A673 (cell line): ENCODE measurements around the gene SF3B3. TPM values are rescaled to one million over a fixed set of nuclear protein-coding genes. Genes with fewer than 3 reads are reported as not detected.
A peak's percentile ranks its signal among the peaks of the same experiment; 100 is the strongest.

Experiments
- BruUV-seq: library from RNA; stranded (reverse); fragments of 400-500 nt; replicated peaks from 2 replicates; lab custom pipeline; 2021; lab: Mats Ljungman, UMichigan
- CTCF ChIA-PET: fragments of 300-600 bp; sonication (Branson Sonifier 250); formaldehyde crosslinking; loops from one replicate; lab custom pipeline; 2022; ENCODE audit warnings: antibody characterized with exemption; lab: Charles Lee
- POLR2A ChIA-PET: fragments of 300-600 bp; sonication (Branson Sonifier 250); formaldehyde crosslinking; loops from one replicate; lab custom pipeline; 2022; ENCODE audit warnings: antibody characterized with exemption; ENCODE audit not compliant: low non-redundant PET; lab: Charles Lee
- DNase-seq: peaks from one replicate; pipeline ENCODE4 v3.0.0-alpha.2; 2015; ENCODE audit warnings: low spot score
- H3K27ac ChIP-seq: fragments of 200-600 bp; sonication (generic); 2 replicates; pipeline ENCODE4 v1.5.1; 2016; ENCODE audit warnings: mixed run types, low read depth, mild to moderate bottlenecking, mixed read lengths, antibody characterized with exemption, low read length; ENCODE audit not compliant: poor library complexity, severe bottlenecking
- H3K27me3 ChIP-seq: fragments of 200-600 bp; sonication (generic); replicated peaks from 2 replicates; pipeline ENCODE4 v1.6.1; 2017; ENCODE audit warnings: mixed run types, low read depth, mild to moderate bottlenecking, mixed read lengths, antibody characterized with exemption, low read length; ENCODE audit not compliant: insufficient read depth, poor library complexity
- H3K36me3 ChIP-seq: fragments of 200-600 bp; sonication (generic); 2 replicates; pipeline ENCODE4 v1.6.1; 2016; ENCODE audit warnings: mixed run types, mild to moderate bottlenecking, mixed read lengths, antibody characterized with exemption, low read length; ENCODE audit not compliant: insufficient read depth, poor library complexity, severe bottlenecking
- H3K4me1 ChIP-seq: fragments of 200-600 bp; sonication (generic); 2 replicates; pipeline ENCODE4 v1.6.1; 2017; ENCODE audit warnings: mixed run types, mild to moderate bottlenecking, mixed read lengths, antibody characterized with exemption, low read length; ENCODE audit not compliant: insufficient read depth, poor library complexity, severe bottlenecking
- H3K4me3 ChIP-seq: fragments of 200-600 bp; sonication (generic); 2 replicates; pipeline ENCODE4 v1.5.1; 2016; ENCODE audit warnings: low read depth, mixed run types, mild to moderate bottlenecking, mixed read lengths, low read length; ENCODE audit not compliant: poor library complexity, severe bottlenecking
- H3K9me3 ChIP-seq: fragments of 200-600 bp; sonication (generic); 2 replicates; pipeline ENCODE4 v1.6.1; 2016; ENCODE audit warnings: mixed run types, low read depth, mild to moderate bottlenecking, mixed read lengths, antibody characterized with exemption, low read length; ENCODE audit not compliant: poor library complexity, severe bottlenecking
- EZH2 ChIP-seq: fragments of 200-600 bp; sonication (generic); IDR thresholded peaks from 2 replicates; pipeline ENCODE4 v1.6.1; 2017; ENCODE audit warnings: borderline replicate concordance, low read depth, mild to moderate bottlenecking, mixed read lengths, antibody characterized with exemption, low read length; ENCODE audit not compliant: poor library complexity, severe bottlenecking
- intact Hi-C: fragments of 100-400 bp; cut with micrococcal nuclease; formaldehyde crosslinking; loops from one replicate; pipeline ENCODE4 v1.10.0; 2022; ENCODE audit not compliant: unreplicated experiment
- total RNA-seq: library from RNA; stranded (reverse); gene quantifications from 2 replicates; pipeline ENCODE4 v1.2.3, GENCODE V29; 2021
- TF ChIP-seq, protein P1 (sequence below): fragments of 300-800, 200-600 bp; sonication (generic); conservative IDR thresholded peaks from 2 replicates; pipeline ENCODE4 v1.5.1; 2017; ENCODE audit warnings: low read depth, mild to moderate bottlenecking, antibody characterized with exemption, low read length, moderate library complexity, mixed read lengths

SF3B3 gene
- total RNA-seq, 1 experiment from 2014 or later: 571 TPM

DNA sequence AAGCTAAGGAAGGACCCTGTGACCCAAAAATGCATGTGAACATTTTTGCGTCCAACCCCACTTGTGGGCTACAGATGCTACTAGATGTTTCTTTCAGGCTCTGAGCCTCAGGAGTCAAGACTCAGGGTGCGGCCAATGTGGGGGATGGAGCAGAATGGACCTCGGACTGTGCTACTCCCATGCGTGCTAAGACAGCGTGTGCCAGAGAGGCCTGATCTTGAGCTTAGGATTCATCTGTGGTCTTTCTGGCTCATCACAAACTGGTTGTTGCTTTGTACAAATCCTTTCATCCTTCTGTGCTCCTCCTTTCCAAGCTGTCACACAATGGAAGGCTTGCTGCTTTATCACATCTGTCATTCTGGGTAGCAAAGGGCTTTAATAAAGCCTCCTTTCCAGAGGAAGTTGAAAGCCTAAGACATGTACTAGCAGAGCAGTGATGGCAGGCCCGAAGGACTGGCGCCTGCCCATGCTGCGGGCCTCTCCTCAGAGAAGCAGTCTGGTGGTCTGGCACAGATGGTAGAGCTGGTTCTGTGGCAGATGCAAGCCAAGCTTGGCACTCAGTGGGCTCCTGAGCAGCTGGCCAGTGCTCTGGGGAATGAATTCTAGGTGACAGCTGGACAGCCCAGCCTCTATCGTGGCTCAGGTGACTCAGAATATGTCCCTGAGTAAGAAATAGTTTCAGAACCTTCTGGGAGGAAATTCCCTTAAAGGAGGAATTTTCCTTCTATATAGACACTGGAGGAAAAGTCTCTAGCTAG, 28.0 kb upstream of the SF3B3 start:
- DNase-seq: no peak
- Histone ChIP-seq H3K4me3 (no peak overlapping the region), H3K9me3 (no peaks in the 10 kb centered on the region), H3K27ac (no peak overlapping the region), H3K4me1 (no peaks in the 10 kb centered on the region), H3K36me3 (no peaks in the 10 kb centered on the region), H3K27me3 (no peaks in the 10 kb centered on the region)
- intact Hi-C loops: no loop called here
- TF ChIP-seq, protein P1, sequence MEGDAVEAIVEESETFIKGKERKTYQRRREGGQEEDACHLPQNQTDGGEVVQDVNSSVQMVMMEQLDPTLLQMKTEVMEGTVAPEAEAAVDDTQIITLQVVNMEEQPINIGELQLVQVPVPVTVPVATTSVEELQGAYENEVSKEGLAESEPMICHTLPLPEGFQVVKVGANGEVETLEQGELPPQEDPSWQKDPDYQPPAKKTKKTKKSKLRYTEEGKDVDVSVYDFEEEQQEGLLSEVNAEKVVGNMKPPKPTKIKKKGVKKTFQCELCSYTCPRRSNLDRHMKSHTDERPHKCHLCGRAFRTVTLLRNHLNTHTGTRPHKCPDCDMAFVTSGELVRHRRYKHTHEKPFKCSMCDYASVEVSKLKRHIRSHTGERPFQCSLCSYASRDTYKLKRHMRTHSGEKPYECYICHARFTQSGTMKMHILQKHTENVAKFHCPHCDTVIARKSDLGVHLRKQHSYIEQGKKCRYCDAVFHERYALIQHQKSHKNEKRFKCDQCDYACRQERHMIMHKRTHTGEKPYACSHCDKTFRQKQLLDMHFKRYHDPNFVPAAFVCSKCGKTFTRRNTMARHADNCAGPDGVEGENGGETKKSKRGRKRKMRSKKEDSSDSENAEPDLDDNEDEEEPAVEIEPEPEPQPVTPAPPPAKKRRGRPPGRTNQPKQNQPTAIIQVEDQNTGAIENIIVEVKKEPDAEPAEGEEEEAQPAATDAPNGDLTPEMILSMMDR: no peak
- no peak for TF ChIP-seq EZH2
- BruUV-seq: no TSS peak
- CTCF ChIA-PET: no interaction called here
- POLR2A ChIA-PET: no interaction called here

DNA sequence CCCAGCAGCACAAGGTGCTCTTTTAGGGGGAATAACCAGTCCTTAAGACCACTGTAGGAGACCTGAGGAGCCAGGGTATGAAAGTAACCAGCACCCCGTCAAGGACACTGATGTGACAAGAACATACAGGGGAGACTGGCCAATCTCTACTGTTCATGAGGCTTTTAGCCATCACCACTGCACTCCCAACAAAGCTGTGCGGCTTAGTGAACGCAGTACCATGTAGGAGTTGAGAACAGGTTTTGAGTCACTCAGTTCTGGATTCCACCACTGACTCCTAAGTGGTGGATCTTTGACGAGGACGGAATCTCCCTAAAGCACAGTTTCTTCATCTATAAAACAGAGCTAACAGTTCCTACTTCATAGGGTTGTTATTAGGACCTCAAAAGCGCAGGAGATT, 27.1 kb upstream of the SF3B3 start:
- no TSS peak for BruUV-seq
- ChIA-PET POLR2A (no interaction called here), CTCF (no interaction called here)
- Histone ChIP-seq H3K27me3 (no peaks in the 10 kb centered on the region), H3K9me3 (no peaks in the 10 kb centered on the region), H3K4me3 (no peak overlapping the region), H3K27ac (no peak overlapping the region), H3K4me1 (no peaks in the 10 kb centered on the region), H3K36me3 (no peaks in the 10 kb centered on the region)
- TF ChIP-seq, protein P1: no peak
- no peak for TF ChIP-seq EZH2
- intact Hi-C loops: no loop called here
- DNase-seq: no peak

DNA sequence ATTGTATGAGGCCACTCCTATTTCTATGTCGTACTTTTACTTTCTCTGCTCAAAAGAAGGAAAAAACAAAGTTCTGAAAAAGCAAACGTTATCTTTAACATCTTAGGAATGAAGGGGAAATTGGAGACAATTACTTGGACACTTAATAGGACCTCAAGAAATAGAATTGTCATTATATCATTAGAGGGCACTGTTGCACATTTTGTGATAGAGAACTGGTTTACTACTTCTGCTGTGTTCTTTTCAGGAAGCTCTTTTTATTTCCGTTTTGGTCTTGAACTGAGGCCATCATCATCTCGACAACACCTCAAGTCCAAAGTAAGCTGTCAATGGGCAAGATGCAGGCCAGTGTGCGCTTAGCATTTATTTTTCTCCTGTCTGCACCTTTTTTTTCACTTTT, 14.9 kb upstream of the SF3B3 start:
- H3K9me3 ChIP-seq: no peaks in the 10 kb centered on the region
- DNase-seq: no peak
- TF ChIP-seq, protein P1: peak; percentile 32; the same call in 1 of the 2 replicates
- TF ChIP-seq EZH2: no peak
- ChIA-PET POLR2A (no interaction called here), CTCF (interaction anchor here (0.6 kb wide), 1 partner anchor 39 kb away, joined by 4 read pairs; no protein-coding TSS in a partner anchor)
- H3K4me3 ChIP-seq: no peak overlapping the region
- intact Hi-C loops: no loop called here
- no peak overlapping the region for H3K27ac ChIP-seq
- no peaks in the 10 kb centered on the region for H3K27me3 ChIP-seq
- no peaks in the 10 kb centered on the region for H3K4me1 ChIP-seq
- no TSS peak for BruUV-seq
- H3K36me3 ChIP-seq: peaks cover 51% of the 10 kb centered on the region
